Hepatocyte (in vitro differentiated cells): ENCODE data around the gene CDYL.

ENCODE experiments used
- EZH2 ChIP-seq: fragments of 200-600 bp; sonication (generic); IDR thresholded peaks from 2 replicates; pipeline ENCODE4 v1.6.1; 2016; ENCODE audit warnings: antibody characterized with exemption, mild to moderate bottlenecking, borderline replicate concordance
- EZH2phosphoT487 ChIP-seq: fragments of 200-600 bp; sonication (generic); IDR thresholded peaks from one replicate; pipeline ENCODE4 v1.6.1; 2018; ENCODE audit warnings: antibody characterized with exemption, mild to moderate bottlenecking, low read depth, moderate library complexity; ENCODE audit not compliant: unreplicated experiment, severe bottlenecking
- TF ChIP-seq, protein P1 (sequence below): fragments of 200-600 bp; sonication (generic); IDR thresholded peaks from 2 replicates; pipeline ENCODE4 v1.5.1; 2016; ENCODE audit warnings: antibody characterized with exemption, mild to moderate bottlenecking; ENCODE audit not compliant: poor library complexity

DNA sequence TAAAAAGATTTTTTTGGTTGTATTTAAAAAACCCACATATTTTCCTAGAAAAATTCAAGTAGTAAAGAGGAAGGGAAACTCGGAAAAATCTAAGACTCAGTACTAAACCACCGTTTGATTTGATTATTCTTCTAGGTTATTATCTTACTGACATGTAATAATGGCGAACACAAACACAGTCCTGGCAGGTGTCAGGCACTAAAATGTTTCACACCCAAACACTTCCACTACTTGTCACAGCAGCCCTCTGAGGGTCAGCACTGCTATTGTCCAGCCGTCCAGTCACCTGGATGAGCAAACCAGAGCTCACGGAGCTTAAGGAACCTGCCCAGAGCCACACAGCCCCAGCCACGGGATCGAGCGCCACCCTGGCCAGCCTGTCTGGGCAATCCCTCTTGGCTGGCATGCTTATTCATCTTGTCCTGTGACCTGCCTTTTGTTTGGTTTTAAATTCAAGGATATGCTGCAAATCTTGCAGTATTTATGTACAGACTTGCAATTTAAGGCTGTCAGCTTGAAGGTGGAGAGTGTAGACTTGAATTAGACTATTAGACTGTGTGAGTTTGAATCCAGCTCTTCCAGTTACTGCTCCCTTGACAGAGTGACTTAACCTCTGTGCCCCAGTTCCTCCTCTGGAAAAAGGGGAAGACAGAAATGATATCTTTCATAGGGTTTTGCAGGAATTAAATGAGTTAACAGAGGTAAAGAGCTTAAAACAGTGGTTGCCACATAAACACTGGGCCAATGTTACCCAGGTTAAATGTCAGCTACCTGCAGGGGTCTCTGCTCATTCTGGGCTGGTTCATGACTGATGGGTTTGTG is 82.2 kb downstream of the CDYL start:
- TF ChIP-seq, protein P1, sequence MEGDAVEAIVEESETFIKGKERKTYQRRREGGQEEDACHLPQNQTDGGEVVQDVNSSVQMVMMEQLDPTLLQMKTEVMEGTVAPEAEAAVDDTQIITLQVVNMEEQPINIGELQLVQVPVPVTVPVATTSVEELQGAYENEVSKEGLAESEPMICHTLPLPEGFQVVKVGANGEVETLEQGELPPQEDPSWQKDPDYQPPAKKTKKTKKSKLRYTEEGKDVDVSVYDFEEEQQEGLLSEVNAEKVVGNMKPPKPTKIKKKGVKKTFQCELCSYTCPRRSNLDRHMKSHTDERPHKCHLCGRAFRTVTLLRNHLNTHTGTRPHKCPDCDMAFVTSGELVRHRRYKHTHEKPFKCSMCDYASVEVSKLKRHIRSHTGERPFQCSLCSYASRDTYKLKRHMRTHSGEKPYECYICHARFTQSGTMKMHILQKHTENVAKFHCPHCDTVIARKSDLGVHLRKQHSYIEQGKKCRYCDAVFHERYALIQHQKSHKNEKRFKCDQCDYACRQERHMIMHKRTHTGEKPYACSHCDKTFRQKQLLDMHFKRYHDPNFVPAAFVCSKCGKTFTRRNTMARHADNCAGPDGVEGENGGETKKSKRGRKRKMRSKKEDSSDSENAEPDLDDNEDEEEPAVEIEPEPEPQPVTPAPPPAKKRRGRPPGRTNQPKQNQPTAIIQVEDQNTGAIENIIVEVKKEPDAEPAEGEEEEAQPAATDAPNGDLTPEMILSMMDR: no peak
- no peak for TF ChIP-seq EZH2
- TF ChIP-seq EZH2phosphoT487: no peak
